Hepatocyte (in vitro differentiated cells): ENCODE measurements around the gene PEMT. TPM values are rescaled to one million over a fixed set of nuclear protein-coding genes. Genes with fewer than 3 reads are reported as not detected.

Experiments
- DNase-seq: peaks from one replicate; pipeline ENCODE4 v3.0.0-alpha.2; 2016; ENCODE audit warnings: low spot score
- H2AFZ ChIP-seq: fragments of 200-600 bp; sonication (generic); 2 replicates; pipeline ENCODE4 v1.6.0; 2016; ENCODE audit warnings: antibody characterized with exemption, mild to moderate bottlenecking
- H3K27ac ChIP-seq: fragments of 200-600 bp; sonication (generic); 2 replicates; pipeline ENCODE4 v1.5.1; 2016; ENCODE audit warnings: mild to moderate bottlenecking
- H3K27me3 ChIP-seq: fragments of 200-600 bp; sonication (generic); 2 replicates; pipeline ENCODE4 v1.6.1; 2016
- H3K36me3 ChIP-seq: fragments of 200-600 bp; sonication (generic); replicated peaks from 2 replicates; pipeline ENCODE4 v1.5.1; 2016; ENCODE audit warnings: low read depth; ENCODE audit not compliant: insufficient read depth
- H3K4me1 ChIP-seq: fragments of 200-600 bp; sonication (generic); 2 replicates; pipeline ENCODE4 v1.5.1; 2016; ENCODE audit warnings: mild to moderate bottlenecking, moderate library complexity; ENCODE audit not compliant: insufficient read depth
- H3K4me2 ChIP-seq: fragments of 200-600 bp; sonication (generic); 2 replicates; pipeline ENCODE4 v1.6.0; 2016
- H3K4me3 ChIP-seq: fragments of 200-600 bp; sonication (generic); 2 replicates; pipeline ENCODE4 v1.5.1; 2016; ENCODE audit warnings: mild to moderate bottlenecking
- H3K79me2 ChIP-seq: fragments of 200-600 bp; sonication (generic); 2 replicates; pipeline ENCODE4 v1.6.0; 2017; ENCODE audit warnings: mild to moderate bottlenecking
- H3K9me2 ChIP-seq: fragments of 200-600 bp; sonication (generic); replicated peaks from 2 replicates; pipeline ENCODE4 v1.6.0; 2017; ENCODE audit warnings: mild to moderate bottlenecking; ENCODE audit not compliant: insufficient read depth
- H3K9me3 ChIP-seq: fragments of 200-600 bp; sonication (generic); 2 replicates; pipeline ENCODE4 v1.5.1; 2016; ENCODE audit warnings: low read depth, mild to moderate bottlenecking
- H4K20me1 ChIP-seq: fragments of 200-600 bp; sonication (generic); 2 replicates; pipeline ENCODE4 v1.6.0; 2016; ENCODE audit warnings: mild to moderate bottlenecking; ENCODE audit not compliant: insufficient read depth, poor library complexity, severe bottlenecking
- EZH2 ChIP-seq: fragments of 200-600 bp; sonication (generic); IDR thresholded peaks from 2 replicates; pipeline ENCODE4 v1.6.1; 2016; ENCODE audit warnings: antibody characterized with exemption, mild to moderate bottlenecking, borderline replicate concordance
- EZH2phosphoT487 ChIP-seq: fragments of 200-600 bp; sonication (generic); IDR thresholded peaks from one replicate; pipeline ENCODE4 v1.6.1; 2018; ENCODE audit warnings: antibody characterized with exemption, mild to moderate bottlenecking, low read depth, moderate library complexity; ENCODE audit not compliant: unreplicated experiment, severe bottlenecking
- WGBS: methylation state at CpG from one replicate; pipeline ENCODE4 v1.1.6; 2016; ENCODE audit warnings: low lambda C conversion rate; ENCODE audit errors: missing lambda C conversion rate; 5-methylcytosine and 5-hydroxymethylcytosine counted together
- polyA plus RNA-seq: library from polyadenylated mRNA; unstranded; fragments of >200 nt; fragmentation: Nextera tagmentation; extraction: Ambion mirVana; gene quantifications from 2 replicates; pipeline ENCODE4 v1.2.1, GENCODE V29; 2016
- total RNA-seq: library from RNA; depleted of rRNA; stranded (reverse); fragments of >200 nt; gene quantifications from 2 replicates; pipeline ENCODE4 v1.2.3, GENCODE V29; 2014
- TF ChIP-seq, protein P1 (sequence below): fragments of 200-600 bp; sonication (generic); IDR thresholded peaks from 2 replicates; pipeline ENCODE4 v1.5.1; 2016; ENCODE audit warnings: antibody characterized with exemption, mild to moderate bottlenecking; ENCODE audit not compliant: poor library complexity

Gene PEMT
- total and polyA plus RNA-seq, 2 experiments from 2014 or later: 50.1 to 70.4 TPM

DNA sequence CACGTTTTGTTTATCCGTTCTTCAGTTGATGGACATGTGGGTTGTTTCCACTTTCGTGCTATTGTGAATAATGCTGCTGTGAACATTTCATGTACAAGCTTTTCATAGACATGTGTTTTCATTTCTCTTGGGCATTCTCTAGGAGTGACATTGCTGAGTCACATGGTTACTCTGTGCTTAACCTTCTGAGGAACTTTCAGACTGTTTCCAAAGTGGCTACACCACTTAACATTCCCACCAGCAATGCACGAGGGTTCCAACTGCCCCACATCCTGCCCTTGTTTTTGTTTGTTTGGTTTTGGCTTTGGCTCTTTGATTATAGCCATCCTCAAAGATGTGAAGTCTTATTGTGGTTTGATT is 14.2 kb upstream of the PEMT start:
- Histone ChIP-seq H3K9me2 (no peaks in the 10 kb centered on the region), H3K36me3 (no peaks in the 10 kb centered on the region), H3K27me3 (no peaks in the 10 kb centered on the region), H3K27ac (peak overlapping the region; percentile 4), H2AFZ (no peak overlapping the region), H4K20me1 (no peaks in the 10 kb centered on the region), H3K9me3 (no peaks in the 10 kb centered on the region), H3K4me2 (no peak overlapping the region), H3K79me2 (no peaks in the 10 kb centered on the region), H3K4me1 (peaks cover 6% of the 10 kb centered on the region), H3K4me3 (no peak overlapping the region)
- 41% methylated on average over 4 of the region's 4 CpGs for WGBS
- TF ChIP-seq, protein P1, sequence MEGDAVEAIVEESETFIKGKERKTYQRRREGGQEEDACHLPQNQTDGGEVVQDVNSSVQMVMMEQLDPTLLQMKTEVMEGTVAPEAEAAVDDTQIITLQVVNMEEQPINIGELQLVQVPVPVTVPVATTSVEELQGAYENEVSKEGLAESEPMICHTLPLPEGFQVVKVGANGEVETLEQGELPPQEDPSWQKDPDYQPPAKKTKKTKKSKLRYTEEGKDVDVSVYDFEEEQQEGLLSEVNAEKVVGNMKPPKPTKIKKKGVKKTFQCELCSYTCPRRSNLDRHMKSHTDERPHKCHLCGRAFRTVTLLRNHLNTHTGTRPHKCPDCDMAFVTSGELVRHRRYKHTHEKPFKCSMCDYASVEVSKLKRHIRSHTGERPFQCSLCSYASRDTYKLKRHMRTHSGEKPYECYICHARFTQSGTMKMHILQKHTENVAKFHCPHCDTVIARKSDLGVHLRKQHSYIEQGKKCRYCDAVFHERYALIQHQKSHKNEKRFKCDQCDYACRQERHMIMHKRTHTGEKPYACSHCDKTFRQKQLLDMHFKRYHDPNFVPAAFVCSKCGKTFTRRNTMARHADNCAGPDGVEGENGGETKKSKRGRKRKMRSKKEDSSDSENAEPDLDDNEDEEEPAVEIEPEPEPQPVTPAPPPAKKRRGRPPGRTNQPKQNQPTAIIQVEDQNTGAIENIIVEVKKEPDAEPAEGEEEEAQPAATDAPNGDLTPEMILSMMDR: no peak
- TF ChIP-seq EZH2: no peak
- DNase-seq: no peak

DNA sequence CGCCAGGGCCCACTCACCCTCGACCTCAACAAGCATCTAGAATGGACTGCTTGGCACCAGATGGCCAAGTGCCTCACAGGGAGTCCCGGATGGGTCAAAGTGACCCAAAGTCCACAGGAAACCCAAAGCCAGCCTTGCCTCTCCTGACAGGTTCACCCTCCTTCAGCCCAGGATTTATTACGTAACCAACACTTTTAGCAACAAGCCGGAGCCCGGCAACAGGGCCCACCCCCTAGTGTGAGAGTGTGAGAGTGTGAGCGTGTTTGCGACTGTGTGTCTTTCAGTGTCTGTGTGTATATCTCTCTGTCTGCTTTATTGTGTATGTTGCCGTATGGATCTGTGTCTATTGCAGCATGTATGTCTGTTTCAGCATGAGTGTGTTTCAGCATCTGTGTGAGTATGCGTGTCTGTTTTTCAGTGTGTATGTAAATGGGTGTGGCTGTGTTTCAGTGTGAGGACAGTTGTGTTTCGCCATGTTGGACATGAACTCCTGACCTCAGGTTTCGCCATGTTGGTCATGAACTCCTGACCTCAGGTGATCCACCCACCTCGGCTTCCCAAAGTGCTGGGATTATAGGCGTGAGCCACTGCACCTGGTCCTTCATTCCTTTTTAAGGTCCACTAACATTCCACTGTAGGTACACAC is 13.7 kb upstream of the PEMT start:
- peaks cover 6% of the 10 kb centered on the region for H3K4me1 ChIP-seq
- H3K79me2 ChIP-seq: no peaks in the 10 kb centered on the region
- H3K27ac ChIP-seq: peak overlapping the region; percentile 4
- no peak for DNase-seq
- H3K4me3 ChIP-seq: no peak overlapping the region
- no peak overlapping the region for H2AFZ ChIP-seq
- no peaks in the 10 kb centered on the region for H3K9me3 ChIP-seq
- H3K36me3 ChIP-seq: no peaks in the 10 kb centered on the region
- no peaks in the 10 kb centered on the region for H4K20me1 ChIP-seq
- 81% methylated on average over 14 of the region's 14 CpGs for WGBS
- TF ChIP-seq, protein P1: no peak
- TF ChIP-seq EZH2 (no peak), EZH2phosphoT487 (no peak)
- H3K27me3 ChIP-seq: no peaks in the 10 kb centered on the region
- no peaks in the 10 kb centered on the region for H3K9me2 ChIP-seq
- H3K4me2 ChIP-seq: no peak overlapping the region

DNA sequence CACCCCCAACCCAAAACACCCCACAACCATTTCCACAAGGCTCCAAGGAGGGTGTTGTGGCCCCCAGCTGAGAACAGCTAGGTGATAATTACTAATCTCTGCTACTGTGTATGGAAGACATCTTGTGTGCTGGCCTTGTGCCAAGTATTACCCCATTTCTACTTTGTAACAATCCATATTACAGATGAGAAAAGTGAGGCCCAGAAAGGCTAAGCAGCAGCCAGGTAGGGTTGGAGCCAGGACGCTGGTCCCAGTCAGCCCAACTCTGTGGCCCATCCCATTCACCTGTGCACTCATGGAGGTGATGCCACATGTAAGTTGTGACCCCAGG is 12.4 kb upstream of the PEMT start:
- no peaks in the 10 kb centered on the region for H3K36me3 ChIP-seq
- peaks cover 6% of the 10 kb centered on the region for H3K4me1 ChIP-seq
- 95% methylated on average over 1 of the region's 1 CpG for WGBS
- no peak overlapping the region for H3K4me2 ChIP-seq
- no peaks in the 10 kb centered on the region for H3K9me3 ChIP-seq
- no peak overlapping the region for H3K27ac ChIP-seq
- no peaks in the 10 kb centered on the region for H3K79me2 ChIP-seq
- no peaks in the 10 kb centered on the region for H4K20me1 ChIP-seq
- no peak for DNase-seq
- no peak overlapping the region for H2AFZ ChIP-seq
- TF ChIP-seq, protein P1: no peak
- TF ChIP-seq EZH2phosphoT487 (no peak), EZH2 (no peak)
- no peaks in the 10 kb centered on the region for H3K27me3 ChIP-seq
- no peaks in the 10 kb centered on the region for H3K9me2 ChIP-seq
- H3K4me3 ChIP-seq: no peak overlapping the region
